Tibial nerve (tissue), 4 donors: ENCODE measurements around the gene NACC1. TPM values are rescaled to one million over a fixed set of nuclear protein-coding genes. Genes with fewer than 3 reads are reported as not detected.

ENCODE experiments used
- DNase-seq, 2 donors: peaks; one replicate each; pipeline ENCODE4 v3.0.0-alpha.2; 2019; ENCODE audit warnings: low spot score in 2 of 2
- H3K27ac ChIP-seq, 4 donors: fragments of 200-600 bp; sonication (generic) in 3 of 4; one replicate each; pipeline ENCODE4 v1.5.1; 2017 to 2019; ENCODE audit warnings: mild to moderate bottlenecking in 1 of 4
- H3K27me3 ChIP-seq, 2 donors: fragments of 200-600 bp; sonication (generic) in 1 of 2; one replicate each; pipeline versions ENCODE4 v1.5.1 to v1.6.0; 2017 to 2019
- H3K36me3 ChIP-seq, 3 donors: fragments of 200-600 bp; sonication (generic); one replicate each; pipeline ENCODE4 v1.5.1; 2018 to 2019
- H3K4me1 ChIP-seq, 4 donors: fragments of 200-600 bp; sonication (generic) in 3 of 4; one replicate each; pipeline ENCODE4 v1.5.1; 2017 to 2019
- H3K4me3 ChIP-seq, 4 donors: fragments of 200-600 bp; sonication (generic) in 3 of 4; one replicate each; pipeline ENCODE4 v1.5.1; 2017 to 2019; ENCODE audit warnings: mild to moderate bottlenecking in 1 of 4, moderate library complexity in 1 of 4
- H3K9me3 ChIP-seq, 4 donors: fragments of 200-600 bp; sonication (generic) in 3 of 4; one replicate each; pipeline ENCODE4 v1.5.1; 2017 to 2019
- EP300 ChIP-seq, 2 donors: sonication (generic); formaldehyde crosslinking; IDR thresholded peaks; one replicate each; pipeline ENCODE4 v1.6.1; 2017; ENCODE audit warnings: antibody characterized with exemption in 2 of 2, mild to moderate bottlenecking in 1 of 2
- POLR2A ChIP-seq, 2 donors: fragments of 450-650 bp; IDR thresholded peaks; one replicate each; pipeline ENCODE4 v1.6.1; 2017; ENCODE audit warnings: antibody characterized with exemption in 2 of 2, mild to moderate bottlenecking in 2 of 2, moderate library complexity in 2 of 2
- WGBS, 2 donors: methylation state at CpG; one replicate each; pipeline ENCODE4 v1.1.5; 2018; 5-methylcytosine and 5-hydroxymethylcytosine counted together
- total RNA-seq, 4 donors: library from RNA; depleted of rRNA; stranded (reverse); fragments of >200 nt; gene quantifications; one replicate each; pipeline ENCODE4 v1.1.0, GENCODE V29; 2016
- TF ChIP-seq, protein P1 (sequence below), 5 experiments: fragments of 200-600 bp in 3 of 5; fragments of 450-650 bp in 2 of 5; sonication (generic) in 3 of 5; IDR thresholded peaks; one replicate each; pipeline ENCODE4 v1.5.1; 2016 to 2019; ENCODE audit warnings: antibody characterized with exemption in 5 of 5, mild to moderate bottlenecking in 3 of 5, moderate library complexity in 2 of 5

The NACC1 gene
- total RNA-seq, 4 donors from 2014 or later, result 15.3 to 37.1 (median 25.8) TPM

DNA sequence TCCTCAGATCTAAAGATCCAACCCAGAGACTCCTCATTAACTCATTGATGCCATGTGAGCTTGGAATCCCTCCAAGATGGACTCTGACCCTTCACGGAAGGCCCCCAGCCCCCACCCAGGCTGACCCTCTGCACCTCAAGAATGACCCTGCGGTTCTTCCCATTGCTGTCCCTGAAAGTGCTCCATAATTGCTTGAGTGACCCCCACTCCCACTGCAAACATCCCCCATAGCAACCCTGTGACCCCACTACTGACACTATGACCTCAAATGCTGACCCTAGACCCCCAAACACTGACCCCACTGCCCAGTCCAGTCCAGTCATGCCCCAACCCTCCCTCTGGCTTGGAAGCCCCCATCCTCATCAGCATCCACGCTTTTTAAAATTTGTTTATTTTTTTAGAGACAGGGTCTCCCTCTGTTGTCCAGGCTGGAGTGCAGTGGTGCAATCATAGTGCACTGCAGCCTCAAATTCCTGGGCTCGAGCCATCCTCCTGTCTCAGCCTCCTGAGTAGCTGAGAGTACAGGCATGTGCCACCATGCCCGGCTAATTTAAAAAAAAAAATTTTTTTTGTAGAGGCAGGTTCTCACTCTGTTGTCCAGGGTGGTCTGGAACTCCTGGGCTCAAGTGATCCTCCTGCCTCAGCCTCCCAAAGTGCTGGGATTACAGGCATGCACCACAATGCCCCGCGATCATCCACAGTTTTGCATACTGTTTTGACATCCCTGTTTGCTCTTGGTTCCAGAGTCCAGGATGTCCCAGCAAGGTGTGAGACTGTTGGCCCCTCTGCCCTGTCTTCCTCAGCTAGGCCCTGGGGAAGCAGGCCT lies 16.3 kb upstream of the NACC1 start:
- H3K4me3 ChIP-seq, result peak overlapping the region; percentile 27 to 61 (median 54)

DNA sequence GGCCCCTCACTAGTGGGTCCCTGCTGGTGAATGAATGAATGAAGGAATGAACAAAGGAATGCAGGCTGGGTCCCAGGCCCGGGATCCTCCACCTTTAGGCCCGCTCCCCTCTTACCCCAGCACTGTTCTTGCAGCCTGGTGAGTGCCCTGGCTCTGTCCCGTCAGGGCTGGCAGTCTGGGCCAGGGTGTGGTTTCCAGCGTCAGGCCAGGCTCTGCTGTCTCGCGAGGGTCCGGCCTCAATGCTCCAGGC lies 15.7 kb upstream of the NACC1 start:
- Histone ChIP-seq H3K27me3 (no peaks in the 10 kb centered on the region), H3K4me1 (peaks cover 0 to 68% (median 35%) of the 10 kb centered on the region in 4 donors), H3K4me3 (peak overlapping the region; percentile 27 to 61 (median 54)), H3K27ac (peak overlapping the region; percentile 41 to 93 (median 84)), H3K9me3 (no peaks in the 10 kb centered on the region), H3K36me3 (peaks cover 0 to 23% (median 0%) of the 10 kb centered on the region in 3 donors)
- DNase-seq, result no peak
- WGBS, 2 donors, result 8 to 12% methylated on average over 6 to 7 of the region's 7 CpGs
- no peak for TF ChIP-seq POLR2A (IDR thresholded peaks at IDR 0.05)
- no peak for TF ChIP-seq EP300 (IDR thresholded peaks at IDR 0.05)
- TF ChIP-seq, protein P1, sequence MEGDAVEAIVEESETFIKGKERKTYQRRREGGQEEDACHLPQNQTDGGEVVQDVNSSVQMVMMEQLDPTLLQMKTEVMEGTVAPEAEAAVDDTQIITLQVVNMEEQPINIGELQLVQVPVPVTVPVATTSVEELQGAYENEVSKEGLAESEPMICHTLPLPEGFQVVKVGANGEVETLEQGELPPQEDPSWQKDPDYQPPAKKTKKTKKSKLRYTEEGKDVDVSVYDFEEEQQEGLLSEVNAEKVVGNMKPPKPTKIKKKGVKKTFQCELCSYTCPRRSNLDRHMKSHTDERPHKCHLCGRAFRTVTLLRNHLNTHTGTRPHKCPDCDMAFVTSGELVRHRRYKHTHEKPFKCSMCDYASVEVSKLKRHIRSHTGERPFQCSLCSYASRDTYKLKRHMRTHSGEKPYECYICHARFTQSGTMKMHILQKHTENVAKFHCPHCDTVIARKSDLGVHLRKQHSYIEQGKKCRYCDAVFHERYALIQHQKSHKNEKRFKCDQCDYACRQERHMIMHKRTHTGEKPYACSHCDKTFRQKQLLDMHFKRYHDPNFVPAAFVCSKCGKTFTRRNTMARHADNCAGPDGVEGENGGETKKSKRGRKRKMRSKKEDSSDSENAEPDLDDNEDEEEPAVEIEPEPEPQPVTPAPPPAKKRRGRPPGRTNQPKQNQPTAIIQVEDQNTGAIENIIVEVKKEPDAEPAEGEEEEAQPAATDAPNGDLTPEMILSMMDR (IDR thresholded peaks at IDR 0.05), result no peak

More for the DNA sequence above, 16.3 kb upstream of the NACC1 start:
- TF ChIP-seq POLR2A (IDR thresholded peaks at IDR 0.05), result no peak
- TF ChIP-seq, protein P1 (IDR thresholded peaks at IDR 0.05), result no peak
- no peak for TF ChIP-seq EP300 (IDR thresholded peaks at IDR 0.05)
- Histone ChIP-seq H3K9me3 (no peaks in the 10 kb centered on the region), H3K4me1 (peaks cover 0 to 71% (median 36%) of the 10 kb centered on the region in 4 donors), H3K36me3 (peaks cover 0 to 18% (median 0%) of the 10 kb centered on the region in 3 donors), H3K27ac (peak overlapping the region; percentile 41 to 93 (median 84)), H3K27me3 (no peaks in the 10 kb centered on the region)
- DNase-seq, result no peak
- 64 to 65% methylated on average over 7 of the region's 7 CpGs for WGBS, 2 donors

DNA sequence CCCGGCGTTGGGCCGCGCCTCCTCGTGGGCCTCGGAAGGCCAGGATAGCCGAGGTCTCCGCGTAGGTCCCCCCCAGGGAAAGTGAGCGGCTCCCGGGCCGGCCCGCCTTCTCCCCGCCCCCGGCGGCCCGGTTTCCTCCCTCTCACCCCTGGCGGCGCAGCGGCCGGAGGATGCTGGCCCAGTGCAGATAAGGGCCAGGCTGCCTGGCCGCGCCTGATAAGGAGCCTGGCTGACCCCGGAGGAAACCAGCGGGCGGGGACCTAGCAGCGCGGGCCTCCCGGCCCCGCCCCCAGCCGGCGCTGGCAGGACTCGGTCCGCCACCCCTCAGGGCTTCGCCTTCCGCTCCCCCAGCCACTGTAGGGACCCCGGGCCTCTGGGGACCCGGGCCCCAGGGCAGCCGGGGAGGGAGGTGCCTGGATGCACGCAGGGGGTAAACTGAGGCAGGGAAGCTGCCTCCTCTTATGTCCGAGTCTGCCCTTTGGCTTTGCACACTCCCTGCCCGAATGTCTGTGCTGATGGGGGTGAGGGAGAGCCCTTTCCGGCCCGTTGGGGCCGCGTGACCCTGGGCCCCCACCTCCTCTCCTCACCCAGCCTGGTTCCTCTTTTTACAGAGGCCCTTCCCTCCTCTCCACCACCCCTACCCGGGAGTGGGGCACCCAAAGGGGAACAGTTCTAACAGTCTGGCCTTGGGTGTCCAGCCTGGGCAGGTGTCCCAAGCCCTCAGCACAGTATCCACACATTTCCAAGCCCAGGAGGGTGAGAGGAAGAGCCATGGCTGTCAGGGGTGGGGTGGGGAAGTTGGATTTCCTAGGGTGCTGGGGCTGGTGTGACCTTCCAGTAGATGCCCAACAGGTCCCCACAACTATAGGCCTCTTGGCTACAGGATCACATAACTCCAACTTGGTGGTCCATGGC lies 15.1 kb upstream of the NACC1 start, which contains the start of gene LYL1:
Gene LYL1 (minus strand): TSS at position 193 of the 915 bp plus-strand sequence. CDS start 1,687 bp downstream, outside the sequence.
- peak; percentile 51 to 83 for TF ChIP-seq EP300 (IDR thresholded peaks at IDR 0.05)
- TF ChIP-seq POLR2A (IDR thresholded peaks at IDR 0.05), result peak in 1 of 2 donors; percentile 33
- TF ChIP-seq, protein P1 (IDR thresholded peaks at IDR 0.05), result no peak
- Histone ChIP-seq H3K4me3 (peak within 1 kb of the TSS; percentile 27 to 61 (median 54)), H3K27ac (peak within 1 kb of the TSS; percentile 41 to 93 (median 84)), H3K9me3 (no peaks in the 10 kb centered on the region), H3K36me3 (peaks cover 0 to 27% (median 0%) of the 10 kb centered on the region in 3 donors), H3K27me3 (no peaks in the 10 kb centered on the region), H3K4me1 (peaks cover 0 to 62% (median 30%) of the 10 kb centered on the region in 4 donors)
- DNase-seq, result peak in 1 of 2 donors; percentile 43
- WGBS, 2 donors, result 0 to 3% methylated on average over 26 to 27 of the region's 47 CpGs

DNA sequence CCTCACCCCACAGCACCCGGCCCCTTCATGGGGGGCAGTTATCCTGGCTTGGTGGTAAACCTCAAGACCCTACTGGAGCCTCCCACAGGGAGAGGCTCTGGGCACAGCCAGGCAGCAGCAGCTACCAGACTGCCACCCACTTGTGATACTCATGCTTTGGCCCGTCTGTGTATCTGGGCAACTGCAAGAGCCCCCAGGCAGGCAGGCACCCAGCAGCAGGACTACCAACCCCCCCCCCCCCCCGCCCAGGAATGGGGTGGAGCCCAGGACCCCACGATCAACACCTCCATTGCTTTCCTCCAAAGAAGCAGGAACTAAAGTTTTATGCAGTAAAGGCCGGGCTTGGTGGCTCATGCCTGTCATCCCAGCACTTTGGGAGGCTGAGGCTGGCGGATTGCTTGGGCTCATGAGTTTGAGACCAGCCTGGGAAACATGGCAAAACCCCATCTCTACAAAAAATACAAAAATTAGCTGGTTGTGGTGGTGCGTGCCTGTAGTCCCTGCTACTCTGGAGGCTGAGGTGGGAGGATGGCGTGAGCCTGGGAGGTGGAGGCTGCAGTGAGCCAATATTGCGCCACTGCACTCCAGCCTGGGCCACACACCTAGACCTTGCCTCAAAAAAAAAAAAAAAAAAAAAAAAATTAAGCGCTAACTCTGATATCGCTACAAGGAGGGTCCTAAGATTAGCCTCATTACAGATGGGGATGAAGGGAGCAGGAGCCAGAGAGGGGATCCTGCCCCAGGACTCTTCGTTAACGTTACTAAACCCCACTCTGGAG lies 14.3 kb upstream of the NACC1 start:
- no peak for DNase-seq
- H3K36me3 ChIP-seq, result peaks cover 0 to 34% (median 0%) of the 10 kb centered on the region in 3 donors
- H3K27me3 ChIP-seq, result no peaks in the 10 kb centered on the region
- H3K9me3 ChIP-seq, result no peaks in the 10 kb centered on the region
- WGBS, 2 donors, result 65 to 73% methylated on average over 12 to 13 of the region's 13 CpGs
- H3K27ac ChIP-seq, result peak overlapping the region in 3 of 4 donors; percentile 81 to 93 (median 88)
- H3K4me1 ChIP-seq, result peaks cover 0 to 53% (median 23%) of the 10 kb centered on the region in 4 donors
- H3K4me3 ChIP-seq, result peak overlapping the region in 2 of 4 donors; percentile 34 to 35
- TF ChIP-seq, protein P1 (IDR thresholded peaks at IDR 0.05), result no peak
- TF ChIP-seq EP300 (IDR thresholded peaks at IDR 0.05), result no peak
- no peak for TF ChIP-seq POLR2A (IDR thresholded peaks at IDR 0.05)
